ENCODE measurements around the gene IFIT5.
"Not testable (repeated sequence)": the region's sequence is repeated elsewhere in the genome, so short reads cannot be mapped to it uniquely, and the experiment has no call there.

IFIT5 gene

GRCh38 chr10:89438525-89438924 is 24.2 kb downstream of the IFIT5 start:
- DNase-seq: no peak

- no peak for DNase-seq
Observed at GRCh38 chr10:89440226-89441009, 26.1 kb downstream of the IFIT5 start.

DNA sequence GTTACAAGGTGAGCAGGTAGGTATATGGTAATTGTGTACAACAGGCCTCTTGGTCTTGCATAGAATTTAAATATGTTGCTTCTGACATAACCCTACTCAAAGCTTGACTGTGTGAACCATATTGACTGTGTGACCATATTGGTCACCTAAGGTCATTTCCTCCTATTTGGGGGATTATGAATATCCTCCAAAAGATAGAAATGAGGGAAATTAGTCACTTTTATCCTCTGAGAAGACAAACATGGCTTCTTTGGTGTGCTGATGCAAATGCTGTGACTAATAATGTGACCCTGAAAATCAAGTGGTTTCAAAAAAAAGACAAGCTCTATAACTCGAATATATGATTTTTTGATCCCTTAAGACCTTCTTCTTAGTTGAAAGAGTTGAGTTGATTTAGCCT is 27.9 kb downstream of the IFIT5 start:
- no peak for DNase-seq

GRCh38 chr10:89444819-89445218 is 30.5 kb downstream of the IFIT5 start:
- not testable (repeated sequence) for DNase-seq

DNA sequence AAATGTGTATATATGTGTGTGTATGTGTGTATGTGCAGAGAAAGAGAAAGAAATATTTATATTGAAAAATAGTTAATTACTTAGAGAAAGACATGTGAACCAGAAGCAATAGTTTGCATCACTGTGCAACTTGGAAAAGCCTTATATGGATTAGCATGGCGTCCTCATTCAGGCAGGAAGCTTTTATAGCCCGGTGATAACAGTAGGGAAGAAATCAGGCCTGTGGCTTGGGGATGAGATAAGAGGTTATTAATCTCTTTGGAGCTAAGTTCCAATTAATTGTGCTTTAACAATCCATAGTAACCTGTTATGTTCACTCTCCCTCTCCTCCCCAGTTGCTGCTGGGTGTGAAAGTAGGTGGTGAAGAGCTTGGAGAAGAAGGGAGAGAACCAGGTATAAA is 36.5 kb downstream of the IFIT5 start:
- DNase-seq: no peak

GRCh38 chr10:89452193-89452592 is 37.8 kb downstream of the IFIT5 start:
- DNase-seq: no peak

DNA sequence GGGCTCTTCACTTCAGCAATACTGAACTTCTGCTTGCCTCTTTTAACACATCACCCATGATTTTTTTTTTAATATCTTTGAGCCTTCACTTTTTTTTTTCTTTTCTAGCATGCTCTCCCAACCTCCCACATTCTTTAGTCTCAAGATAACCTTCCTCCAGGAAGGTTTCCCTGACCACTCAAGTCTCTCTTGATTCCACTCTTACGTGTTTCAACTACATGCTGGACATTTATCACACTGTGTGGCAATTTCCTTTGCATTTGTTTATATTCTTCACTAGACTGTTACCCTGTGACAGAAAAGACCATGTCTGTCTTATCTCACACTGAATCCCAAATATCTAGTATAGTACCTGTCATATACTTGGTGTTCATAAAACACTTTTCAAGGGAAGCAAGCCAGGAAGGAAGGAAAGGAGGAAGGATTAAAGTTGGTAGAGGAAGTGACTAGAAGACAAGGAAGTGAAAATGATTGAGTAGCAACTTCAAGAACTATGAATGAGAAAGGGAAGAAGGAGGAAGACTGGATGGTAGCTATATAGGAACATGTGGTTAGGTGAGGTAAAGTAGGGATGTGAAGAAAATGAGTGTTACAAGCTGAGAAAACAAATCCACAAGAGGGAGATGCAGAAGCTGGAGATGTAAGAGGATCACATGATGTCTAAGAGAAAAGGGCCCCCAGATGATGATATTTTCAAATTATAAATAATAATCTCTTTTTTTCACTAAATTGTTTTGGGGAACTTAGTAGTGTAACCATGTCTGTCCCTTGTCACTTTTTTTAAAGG is 40.4 kb downstream of the IFIT5 start:
- no peak for DNase-seq

DNA sequence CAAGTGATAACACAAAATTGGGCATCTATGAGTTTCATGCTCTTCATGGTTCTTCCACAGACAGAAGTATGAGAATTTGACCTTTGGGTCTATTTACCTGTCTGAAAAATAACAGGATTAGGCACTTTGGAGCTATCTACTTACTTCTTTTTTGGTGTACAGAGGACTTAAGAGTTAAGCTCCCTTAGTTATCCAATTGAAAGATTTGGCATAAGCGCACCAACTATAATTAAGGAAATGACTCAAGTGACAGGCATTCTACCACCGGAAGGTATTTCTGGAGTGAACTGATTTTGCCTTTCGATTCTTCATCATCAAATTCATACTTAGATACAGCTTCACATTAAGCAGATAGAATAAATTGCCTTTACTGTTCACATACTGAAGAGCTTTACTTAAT is 43.9 kb downstream of the IFIT5 start:
- DNase-seq: no peak

GRCh38 chr10:89458784-89459183 is 44.4 kb downstream of the IFIT5 start:
- no peak for DNase-seq

- no peak for DNase-seq
Observed at GRCh38 chr10:89463846-89464537, 49.6 kb downstream of the IFIT5 start.

DNA sequence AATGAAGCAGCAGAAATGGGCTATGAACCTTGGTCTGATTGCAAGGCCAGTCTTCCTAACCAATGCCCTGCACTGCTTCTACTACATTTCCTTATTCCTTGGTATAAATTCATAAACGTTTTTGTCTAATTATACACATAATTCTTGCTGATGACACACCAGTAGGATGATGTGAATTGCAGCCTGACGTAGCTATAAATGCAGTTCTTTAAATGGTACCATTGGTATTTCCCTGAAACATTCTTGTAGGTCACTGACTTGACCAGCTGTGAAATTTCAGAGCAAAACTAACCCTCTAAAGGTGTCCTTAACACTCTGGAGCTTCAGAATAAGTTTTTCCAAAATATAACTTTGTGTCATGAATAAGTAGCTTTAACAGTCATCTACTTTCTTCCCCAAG is 50.8 kb downstream of the IFIT5 start:
- no peak for DNase-seq

DNA sequence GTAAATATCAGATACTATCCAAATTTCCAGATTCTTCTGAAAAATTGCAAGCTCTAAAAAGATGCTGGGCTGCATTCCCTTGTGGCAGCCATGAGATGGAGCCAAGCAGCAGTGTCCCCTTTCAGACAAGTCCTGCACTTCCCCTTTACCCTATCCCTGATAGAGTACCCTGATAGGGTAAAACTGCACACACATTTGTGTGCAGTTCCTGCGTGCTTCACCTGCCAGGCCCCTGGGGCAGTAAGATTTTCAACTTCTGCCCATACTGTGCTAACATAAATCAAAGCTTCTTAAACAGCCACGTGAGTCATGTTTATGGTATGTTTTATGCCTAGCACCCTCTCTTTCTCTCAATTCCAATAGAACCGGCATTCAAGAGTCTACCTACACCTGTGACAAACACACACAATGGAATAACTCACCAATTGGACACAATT is 52.2 kb downstream of the IFIT5 start:
- DNase-seq: no peak

DNA sequence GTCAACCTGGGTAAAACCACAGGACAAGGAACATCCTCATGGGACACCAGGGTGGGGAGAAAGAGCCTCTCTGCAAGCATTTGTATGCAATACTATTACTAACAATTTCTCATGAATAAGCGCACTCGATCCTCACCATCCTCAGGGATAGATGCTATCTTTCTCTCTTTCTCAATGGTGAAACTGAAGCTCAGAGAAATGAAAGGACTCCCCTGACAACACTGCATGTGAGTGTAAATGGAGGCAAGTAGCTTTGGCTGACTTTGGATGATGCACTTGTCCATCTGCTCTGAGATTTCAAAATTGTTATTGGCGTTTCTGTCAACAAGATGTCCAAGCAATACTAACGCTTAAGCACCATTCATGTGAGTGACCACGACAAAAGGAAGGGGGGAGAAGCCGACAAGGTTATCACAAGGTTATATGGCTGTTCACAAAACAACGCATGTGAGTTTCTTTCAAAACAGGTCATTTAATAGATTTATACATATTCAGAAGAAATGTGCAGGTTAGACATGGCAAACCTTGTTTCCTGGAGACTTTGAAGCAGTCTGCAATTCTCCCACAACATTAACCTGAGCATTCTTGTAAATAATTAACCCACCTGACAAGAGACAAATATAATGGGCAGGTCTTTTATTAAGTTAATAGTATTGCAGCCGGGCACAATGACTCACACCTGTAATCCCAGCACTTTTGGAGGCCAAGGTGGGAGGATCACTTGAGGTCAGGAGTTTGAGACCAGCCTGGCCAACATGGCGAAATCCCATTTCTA is 54.0 kb downstream of the IFIT5 start:
- no peak for DNase-seq

DNA sequence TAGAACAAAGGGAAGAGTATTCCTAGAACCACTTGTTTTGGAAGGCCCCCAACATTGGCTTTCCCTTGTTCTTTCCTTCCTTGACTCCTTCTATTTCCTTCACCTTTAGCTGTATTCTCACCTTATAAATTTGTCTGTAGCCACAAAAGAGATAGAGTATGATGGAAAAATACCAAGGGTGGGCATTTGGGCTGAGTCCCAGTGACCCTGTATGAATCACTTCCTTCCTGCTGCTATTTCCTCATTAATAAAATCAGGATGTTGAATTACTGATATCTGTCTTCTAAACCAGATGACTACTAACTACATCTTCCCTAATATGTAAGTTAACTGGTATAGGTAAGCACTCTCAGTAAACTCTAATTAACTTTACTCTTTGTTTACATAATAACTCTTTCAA is 55.1 kb downstream of the IFIT5 start:
- DNase-seq: no peak

All from NCI-H2081 treated with DMSO at 0.1 percent for 48 hours (cell line).